Limb (tissue), 2 donors: ENCODE results near the gene HOXC11.

Experiments used
- DNase-seq, 2 donors: peaks; one replicate each; pipeline ENCODE4 v3.0.0-alpha.2; 2016; ENCODE audit errors: extremely low spot score in 2 of 2

The HOXC11 gene

DNA sequence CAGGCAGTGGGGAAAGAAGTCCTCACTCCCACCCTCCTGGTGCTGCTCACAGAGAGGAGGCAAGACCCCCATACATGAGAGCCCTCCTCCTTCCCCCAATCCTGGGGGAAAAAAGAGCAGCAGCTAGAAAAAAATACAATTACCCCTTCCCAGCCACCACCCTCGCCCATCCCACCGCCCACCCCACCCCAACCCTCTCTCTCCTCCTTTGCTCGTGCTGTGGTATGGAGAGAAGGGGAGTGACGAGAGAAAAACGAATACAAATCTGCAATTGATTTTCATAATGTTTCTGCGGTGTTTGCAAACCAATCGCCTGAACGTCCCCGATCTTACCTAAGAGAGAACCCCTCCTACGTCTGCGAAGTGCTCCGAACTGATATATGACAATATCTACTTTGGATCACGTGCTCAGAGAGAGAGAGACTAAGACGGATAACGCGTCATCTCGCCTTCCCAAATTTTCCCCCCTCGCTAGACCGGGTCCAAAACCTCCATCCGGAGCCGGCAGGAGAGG is at the start of gene HOXC11:
TSS of gene HOXC11 (plus strand) at position 405 of the 514 bp plus-strand sequence. CDS start 116 bp downstream, outside the sequence.
- DNase-seq: no peak

DNA sequence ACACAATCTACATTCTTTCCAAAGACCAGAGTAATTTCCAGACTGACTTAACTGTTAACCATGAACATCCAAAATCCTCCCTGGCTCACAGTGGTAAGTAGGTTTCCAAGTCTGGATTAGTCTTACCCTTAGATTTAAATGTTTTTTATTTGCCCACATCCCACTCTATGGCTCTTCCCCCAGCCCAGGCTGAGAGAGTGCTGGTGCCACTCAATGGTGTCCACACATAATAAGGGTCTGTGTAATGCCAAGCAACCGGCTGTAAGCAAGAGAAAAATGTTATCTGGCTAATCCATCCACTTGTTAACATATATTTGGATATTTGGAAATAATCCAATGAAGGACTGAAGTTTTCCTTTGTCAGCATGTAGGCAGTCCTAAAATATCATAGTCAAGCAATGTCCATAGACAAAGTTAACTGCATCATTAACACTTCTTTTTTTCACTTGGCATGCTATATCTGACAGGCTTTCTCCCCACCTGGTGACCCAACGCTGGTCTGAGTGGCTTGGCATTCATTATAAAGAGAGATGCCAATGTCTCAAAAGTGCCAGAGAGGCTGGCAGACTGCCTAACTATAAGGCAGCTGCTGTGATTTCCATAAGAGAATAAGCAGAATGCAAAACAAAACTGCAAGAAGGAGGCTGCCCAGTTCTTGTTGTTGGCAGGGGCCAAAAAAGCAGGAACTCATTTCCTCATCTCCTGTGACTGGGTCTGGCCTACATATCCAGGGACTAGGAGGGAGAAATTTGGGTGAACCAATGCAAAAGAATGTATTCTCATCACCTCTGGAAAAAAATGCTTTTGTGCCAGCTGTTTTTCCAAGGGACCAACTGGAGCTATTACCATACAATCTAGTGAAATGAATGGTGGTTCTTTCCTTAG is 48.2 kb upstream of the HOXC11 start:
- no peak for DNase-seq

DNA sequence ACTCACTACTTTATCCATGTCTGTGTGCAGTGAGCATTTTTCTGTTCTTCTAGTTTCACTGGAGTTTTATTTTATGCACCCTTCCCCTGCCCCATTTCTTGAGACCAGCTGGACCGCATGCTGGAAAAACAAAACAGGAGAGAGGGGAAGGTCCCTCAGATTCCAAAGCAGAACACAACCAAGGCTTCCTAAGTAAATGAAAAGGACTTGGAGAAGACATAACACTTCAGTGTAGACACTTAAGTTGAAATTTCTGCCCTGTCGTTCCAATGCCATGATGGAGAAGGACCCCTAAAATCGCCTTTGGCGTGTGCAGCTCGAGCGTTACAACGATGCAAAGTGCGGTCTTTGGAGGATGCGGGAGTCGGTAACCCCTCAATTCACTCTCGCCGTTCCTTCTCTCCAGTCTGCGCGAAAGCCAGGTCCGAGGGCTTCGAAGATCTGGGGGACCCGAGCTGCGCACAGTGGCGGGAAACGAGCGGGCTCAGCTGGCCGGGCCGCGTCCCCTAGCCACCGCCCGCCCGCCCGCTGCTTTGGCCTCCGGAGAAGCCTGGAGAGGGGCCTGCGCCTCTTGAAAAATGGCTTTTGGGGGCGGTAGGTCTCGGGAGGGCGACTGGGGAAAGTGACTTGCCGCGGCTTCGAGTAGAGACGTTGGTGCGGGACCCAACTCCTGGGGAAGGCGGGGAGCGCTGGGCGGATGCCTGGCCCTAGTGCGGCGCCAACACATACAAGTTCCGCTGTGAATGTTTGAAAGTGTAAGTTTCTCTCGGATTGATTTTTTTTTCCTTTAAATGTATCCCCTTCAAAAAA is 45.5 kb upstream of the HOXC11 start:
- no peak for DNase-seq

DNA sequence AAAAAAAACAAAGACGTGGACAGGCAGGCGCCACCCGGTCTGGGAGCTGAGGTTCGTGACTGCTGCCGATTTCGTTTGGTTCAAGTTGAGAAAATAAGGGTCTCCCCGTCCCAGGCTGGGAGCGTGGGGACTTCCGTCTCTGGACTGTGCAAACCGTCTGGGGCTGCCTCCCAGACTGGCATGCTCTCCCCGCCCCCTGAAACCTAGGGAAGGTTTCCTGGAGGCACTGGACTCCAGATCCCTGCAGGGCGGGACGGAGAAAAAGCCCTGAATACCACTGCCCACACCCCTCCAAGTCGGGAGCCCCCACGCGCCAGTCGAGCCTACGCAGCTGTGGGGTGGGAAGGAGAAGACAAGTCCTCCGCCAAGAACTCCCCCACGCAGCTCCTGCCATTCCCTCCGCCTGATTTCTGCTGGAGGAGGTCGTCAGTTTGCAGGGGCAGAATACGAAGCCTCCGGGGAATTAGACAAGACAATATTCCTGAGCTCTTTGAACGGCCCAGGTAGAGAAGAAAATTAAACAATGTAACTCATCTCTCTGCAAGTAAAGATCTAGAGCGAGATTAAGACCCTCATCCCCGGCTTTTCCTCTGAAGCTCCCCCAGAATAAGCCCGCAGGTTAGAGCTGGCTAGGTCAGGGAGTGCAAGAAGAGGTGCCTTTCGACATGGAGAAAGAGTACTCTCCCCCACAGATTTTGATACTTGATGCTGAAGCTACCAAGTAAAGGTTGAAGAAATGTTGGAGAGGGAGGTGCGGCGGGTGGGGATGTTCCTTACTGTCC is 44.7 kb upstream of the HOXC11 start:
- DNase-seq: no peak

DNA sequence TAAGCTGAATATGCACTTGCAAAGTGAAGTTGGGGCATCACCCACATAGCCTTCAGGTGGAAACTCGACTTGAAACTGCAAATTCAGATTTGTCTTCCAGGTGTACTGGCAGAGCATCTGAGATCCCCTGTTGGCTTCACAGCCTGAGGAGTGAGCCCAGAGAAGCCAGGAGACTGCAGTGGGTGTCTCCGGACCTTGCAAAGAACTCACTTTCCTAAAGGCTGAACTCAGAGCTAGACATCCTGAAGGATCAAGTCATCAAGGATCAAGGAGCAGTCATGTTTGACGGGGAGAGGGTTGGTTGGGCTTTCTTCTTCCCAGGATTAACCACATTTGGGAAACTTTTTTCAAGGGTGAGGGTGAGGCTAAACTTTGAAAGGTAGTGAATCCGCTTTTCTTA is 43.4 kb upstream of the HOXC11 start:
- DNase-seq: no peak

DNA sequence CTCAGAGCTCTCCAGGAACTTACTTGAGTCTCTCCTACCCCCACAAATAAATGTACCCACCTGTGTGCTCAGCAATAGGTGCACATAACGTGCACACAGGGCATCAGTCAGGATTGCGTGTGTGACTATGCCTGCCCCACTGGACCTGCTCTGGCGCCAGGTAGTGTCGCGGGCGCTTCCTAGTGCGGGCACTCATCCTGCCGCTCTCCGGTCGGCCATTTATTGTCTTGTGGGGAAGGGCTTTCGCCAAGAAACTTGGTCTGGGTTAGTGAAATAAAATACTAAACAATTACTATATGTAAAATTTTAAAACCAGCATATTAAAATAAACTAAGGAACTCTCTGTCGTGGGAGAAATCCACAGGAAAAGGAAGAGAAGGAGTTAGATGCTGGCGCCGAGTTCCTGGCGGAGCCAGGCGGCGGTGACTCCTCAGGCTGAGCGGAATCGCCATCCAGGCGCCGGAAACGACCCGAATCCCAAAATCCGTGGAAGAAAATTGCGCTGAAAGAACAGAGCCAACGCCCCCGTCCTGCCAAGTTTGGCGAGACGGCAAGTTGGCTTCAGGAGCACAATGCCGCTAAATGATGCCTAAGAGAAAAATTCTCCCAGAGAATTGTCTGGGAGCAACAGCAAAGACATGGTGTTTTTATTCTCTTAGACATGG is 42.2 kb upstream of the HOXC11 start:
- no peak for DNase-seq

DNA sequence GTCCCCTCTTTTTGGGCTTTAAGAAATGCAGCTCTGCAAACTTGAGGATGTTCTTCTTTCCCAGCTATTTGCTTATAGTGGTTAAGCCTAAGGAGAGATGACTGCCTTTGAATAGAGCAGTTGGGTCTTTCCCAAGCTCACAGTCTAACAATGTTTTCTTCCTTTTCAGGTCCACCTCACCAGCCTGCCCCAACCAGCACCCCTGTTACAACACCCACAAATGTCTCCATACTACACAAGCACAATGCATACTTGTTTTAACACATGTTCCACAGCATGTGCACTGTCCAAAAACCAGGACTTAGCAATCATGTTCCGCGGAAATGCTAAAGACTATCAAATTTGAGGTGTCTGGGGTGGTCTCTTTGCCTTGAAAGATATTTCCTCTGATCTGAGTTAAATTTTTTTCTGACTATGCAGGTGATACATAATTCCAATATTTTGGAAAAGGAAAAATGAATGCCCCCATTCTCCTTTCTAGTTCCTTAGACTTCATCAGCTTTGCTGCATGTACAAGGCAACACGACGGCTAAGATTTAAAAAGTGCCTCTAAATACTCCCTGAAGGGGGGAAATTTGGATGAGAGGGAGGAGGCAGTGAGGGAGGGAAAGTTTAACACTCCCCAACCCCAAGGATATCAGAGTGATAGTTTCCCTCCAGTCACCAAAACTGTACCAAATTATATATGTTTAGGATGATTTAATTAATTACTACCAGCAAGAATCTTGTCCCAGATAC is 40.9 kb upstream of the HOXC11 start:
- DNase-seq: no peak

DNA sequence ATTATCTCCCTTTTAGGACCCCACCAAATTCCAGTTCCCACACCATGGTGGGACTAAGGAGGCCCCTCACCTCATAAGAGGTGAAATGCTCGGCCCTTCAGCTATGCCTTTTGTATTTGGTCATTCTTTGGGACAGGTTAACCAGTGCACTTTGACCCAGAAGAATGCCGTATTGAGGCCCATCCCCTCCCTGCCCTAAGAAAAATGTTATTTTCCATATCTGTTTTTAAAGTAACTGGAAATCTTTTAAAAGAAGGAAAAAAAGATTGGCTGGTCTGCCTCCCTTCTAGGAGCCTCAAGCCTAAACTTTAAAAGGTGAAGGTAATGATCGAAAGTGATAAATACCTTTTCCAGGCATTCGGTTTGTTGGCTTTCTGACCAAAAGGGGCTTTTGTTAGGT is 40.0 kb upstream of the HOXC11 start:
- no peak for DNase-seq

DNA sequence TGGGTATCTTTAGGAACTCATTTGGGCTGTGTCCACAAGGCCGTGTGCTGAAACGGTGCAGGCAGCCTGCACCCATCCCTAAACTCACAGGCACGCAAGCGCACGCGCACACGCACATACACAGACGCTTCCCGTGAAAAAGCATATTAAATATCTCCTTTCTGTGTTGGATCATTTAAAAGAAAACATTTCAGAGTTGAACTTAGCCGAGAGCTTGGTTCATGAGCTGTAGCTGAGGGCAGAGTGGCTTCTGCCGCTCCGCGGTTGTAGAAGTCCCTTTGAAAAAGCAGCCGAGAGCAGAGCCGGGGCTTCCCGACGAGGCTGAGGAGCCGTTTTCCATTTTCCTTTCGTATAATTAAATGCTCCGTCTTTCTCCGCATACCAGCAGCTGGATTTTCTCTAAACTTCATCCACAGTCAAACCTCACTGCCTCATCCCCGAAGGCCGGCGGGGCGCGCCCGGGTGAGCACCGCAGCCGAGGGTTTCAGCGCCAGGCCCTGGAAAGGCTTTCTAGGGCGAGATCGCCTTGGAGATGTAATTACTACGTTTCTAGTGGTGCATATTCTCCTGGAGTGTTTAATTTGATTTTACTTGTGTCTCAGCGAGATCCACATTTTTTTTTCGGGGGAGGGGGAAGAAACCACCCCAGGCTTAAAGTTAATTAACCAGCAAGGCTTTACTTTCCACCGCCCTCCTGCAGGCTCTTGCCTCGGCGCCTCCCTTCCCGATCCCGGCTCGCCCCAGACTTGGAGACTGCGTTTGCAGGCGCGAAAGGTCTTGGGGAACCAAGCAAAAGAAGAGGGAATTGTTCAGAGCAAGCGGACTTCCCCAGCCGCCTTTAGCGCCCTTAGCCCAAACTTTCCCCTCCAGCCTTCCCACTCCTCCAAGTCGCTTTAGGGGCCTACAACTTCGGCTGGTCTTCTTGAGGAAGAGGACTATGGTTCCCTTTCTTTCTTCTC is 37.3 kb upstream of the HOXC11 start:
- DNase-seq: no peak

DNA sequence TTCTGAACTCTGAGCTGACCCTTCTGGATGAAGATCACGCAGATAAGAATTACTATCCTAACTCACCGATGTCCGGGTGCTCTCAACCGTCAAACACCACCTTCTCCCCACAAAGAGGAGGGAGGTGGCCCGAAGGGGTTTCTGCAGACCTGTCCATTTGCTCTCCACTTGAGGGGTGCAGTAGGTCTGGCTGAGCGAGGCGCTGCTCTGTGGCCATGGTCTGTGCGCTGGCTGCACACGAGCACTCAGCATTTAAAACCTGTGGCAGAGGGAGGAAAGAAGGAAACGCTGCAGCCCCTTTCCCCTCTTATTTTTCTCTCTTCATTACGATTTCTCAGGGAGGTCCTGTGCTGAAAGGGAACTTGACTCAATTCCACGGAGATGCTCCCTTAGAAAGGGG is 35.8 kb upstream of the HOXC11 start:
- no peak for DNase-seq

DNA sequence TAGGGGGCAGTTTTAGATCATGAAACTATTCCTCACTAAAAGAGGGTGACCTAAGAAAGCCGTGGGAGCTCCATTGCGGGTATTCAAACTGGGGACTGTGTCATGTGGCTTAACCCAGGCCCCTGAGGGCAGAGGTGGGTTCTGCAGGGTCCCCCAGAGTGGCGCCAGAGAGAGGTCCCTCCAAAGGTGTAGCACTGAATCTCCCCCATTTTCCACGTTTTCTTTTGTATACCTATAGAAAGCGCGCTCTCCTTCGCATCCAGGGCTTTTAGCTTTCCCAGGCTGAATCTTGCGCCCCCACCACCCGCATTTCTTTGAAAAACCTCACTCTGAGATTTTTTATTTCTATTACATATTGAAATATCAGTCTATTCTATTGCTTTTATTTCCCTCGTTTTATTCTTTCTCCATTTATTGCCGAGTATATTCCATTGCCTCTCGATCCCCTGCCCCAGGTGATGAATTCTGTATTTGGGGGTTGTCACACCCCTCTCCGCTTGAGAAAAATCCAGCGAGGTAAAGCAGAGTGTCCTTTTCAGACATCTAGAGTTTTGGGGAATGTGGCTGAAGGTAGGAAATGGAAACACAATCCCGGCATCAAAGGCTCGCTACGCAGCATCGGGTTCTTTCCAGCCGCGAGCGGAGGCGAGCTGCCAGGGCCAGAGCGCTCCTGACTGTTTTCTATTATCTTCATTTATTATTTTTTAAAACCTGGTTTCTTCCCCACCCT is 35.2 kb upstream of the HOXC11 start:
- no peak for DNase-seq

DNA sequence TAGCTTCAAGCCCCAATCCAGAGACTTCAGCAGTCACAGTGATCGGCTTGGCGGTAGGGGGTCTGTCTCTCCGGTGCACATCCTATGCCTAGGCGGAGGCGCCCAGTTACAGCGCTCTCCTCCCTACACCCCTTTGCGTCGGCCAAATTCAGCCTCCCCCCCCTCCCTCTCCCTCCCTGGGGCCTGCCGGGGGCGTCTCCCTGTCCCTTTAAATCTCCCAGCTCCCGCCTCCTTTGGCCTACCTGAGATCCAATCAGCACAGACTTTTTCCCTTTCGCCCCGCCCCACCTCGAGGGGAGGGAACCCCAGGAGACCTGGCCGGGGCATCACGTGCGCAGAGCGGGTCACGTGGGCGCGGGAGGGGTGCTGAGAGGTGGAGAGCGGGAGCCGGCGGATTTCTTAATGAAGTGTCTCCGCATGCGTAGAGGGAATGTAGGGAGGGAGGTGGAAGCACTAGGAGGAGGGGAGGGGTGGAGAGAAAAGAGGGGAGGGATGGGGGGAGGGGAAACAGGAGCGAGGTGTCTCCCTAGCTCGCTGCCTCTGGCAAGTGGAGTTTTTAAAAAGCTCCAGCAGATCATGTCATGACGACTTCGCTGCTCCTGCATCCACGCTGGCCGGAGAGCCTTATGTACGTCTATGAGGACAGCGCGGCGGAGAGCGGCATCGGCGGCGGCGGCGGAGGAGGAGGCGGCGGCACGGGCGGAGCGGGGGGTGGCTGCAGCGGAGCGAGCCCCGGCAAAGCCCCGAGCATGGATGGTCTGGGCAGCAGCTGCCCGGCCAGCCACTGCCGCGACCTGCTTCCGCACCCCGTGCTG is 34.4 kb upstream of the HOXC11 start, which contains the start of gene HOXC13:
TSS of gene HOXC13 (plus strand) at position 506 of the 815 bp plus-strand sequence. CDS start at position 582, 76 bp downstream.
- peak; percentile 45 to 88 for DNase-seq

DNA sequence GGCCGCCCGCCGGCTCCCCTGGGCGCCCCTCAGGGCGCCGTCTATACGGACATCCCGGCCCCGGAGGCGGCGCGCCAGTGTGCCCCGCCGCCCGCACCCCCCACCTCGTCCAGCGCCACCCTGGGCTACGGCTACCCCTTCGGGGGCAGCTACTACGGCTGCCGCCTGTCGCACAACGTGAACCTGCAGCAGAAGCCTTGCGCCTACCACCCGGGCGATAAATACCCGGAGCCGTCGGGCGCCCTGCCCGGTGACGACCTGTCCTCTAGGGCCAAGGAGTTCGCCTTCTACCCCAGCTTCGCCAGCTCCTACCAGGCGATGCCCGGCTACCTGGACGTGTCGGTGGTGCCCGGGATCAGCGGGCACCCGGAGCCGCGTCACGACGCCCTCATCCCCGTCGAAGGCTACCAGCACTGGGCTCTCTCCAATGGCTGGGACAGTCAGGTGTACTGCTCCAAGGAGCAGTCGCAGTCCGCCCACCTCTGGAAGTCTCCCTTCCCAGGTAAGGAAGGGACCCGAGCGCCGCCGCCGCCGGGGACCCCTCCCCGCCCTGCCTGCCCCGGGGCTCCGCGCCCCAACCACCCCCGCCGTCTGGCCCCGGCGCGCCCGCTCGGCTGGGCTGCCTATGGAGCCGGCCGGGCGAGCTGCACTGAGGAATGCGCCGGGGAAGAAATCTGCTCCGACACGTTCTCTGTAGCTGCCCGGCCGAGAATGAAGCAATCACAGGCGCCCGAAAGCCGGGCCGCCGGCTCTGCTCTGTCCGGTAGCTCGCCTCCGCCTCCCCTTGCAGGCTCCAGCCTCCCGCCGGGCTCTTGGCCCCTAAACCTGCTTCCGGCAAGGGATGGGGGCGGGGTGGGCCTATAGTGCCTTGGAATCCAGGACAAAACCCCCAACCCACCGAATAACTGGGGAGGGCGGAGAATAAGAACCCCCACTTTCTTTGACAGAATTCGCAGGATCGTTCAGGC is 33.5 kb upstream of the HOXC11 start:
- peak in 1 of 2 donors; percentile 61 for DNase-seq

DNA sequence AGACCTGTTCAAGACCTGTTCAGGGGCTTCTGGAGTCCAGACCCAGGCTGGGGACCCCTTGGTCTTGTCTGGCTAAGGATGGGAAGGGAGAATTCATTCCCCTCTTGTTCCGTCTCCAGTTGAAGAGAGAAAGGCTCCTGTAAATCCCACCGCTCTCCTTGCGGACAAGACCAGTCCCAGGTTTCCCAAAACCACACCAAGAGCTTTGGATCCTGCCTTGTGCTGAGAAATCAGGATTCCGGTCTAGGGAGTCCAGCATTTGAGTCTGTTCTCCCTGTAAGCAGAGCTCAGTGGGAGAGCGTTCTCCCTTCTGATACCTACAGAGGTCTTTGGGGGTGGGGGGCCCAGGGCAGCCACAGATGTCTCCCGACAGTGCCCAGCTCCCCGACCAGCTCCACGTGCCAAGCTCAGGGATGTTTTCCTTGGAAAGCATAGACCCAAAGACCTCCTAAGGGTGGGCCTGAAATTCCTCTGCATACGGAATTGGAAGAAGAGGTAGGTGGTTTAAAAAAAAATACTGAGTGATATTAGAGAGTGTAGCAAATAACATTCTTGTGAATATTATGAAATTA is 32.4 kb upstream of the HOXC11 start:
- no peak for DNase-seq

DNA sequence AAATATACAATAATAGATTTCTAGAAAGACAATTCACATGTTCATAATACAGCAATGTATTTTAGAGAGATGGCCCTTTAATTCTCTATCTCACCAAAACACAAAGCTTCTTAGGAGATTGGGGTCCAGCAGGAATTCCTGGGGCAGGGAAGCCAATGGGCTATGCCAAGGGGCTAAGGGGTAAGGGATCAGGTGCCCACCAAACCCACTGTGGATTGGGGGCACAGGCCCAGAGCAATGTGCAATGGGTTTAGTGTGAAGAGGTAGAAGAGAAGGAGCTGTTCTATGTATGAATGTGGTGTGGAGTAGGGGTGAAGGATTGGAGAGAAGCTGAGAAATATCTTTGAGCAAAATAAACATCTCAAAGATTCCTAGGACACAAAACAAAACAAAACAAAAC is 31.7 kb upstream of the HOXC11 start:
- no peak for DNase-seq

DNA sequence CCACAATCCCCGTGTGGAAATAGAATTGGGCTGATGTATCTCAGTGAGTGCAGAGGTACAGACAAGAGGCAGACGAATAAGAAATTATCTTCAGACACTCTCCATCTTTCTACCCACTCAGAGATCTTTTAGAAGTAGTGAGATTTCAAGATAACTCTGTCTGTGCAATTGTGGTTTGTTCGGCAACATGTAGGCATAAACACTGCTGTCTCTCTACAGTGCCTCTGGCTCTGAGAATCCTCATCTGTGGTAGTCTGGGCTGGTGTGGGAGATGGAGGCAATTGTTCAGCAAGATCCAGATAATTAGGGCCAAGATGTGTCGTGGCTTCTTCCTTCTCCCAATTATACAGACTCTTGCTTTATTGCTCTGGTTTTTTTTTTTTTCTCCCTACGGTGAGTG is 31.2 kb upstream of the HOXC11 start:
- no peak for DNase-seq
